HT1080 (cell line): ENCODE data around the gene IMPACT. TPM values are rescaled to one million over a fixed set of nuclear protein-coding genes. Genes with fewer than 3 reads are reported as not detected.
A peak's percentile ranks its signal among the peaks of the same experiment; 100 is the strongest.

Experiments used
- DNase-seq: peaks from one replicate; pipeline ENCODE4 v3.0.0-alpha.2; 2015; ENCODE audit warnings: low read depth
- small RNA-seq: library from RNA; depleted of rRNA; stranded (forward); fragments of <200 nt; gene quantifications from one replicate; pipeline ENCODE3, GENCODE V24; 2014
- total RNA-seq: library from RNA; depleted of rRNA; stranded (reverse); fragments of >200 nt; shearing (Covaris generic); gene quantifications from 2 replicates; pipeline ENCODE4 v1.2.3, GENCODE V29; 2014; rRNA removed

IMPACT gene
- total RNA-seq, 1 experiment from 2014 or later, result 25.1 TPM

GRCh38 chr18:24475926-24476589 lies 49.6 kb downstream of the IMPACT start:
- no peak for DNase-seq

DNA sequence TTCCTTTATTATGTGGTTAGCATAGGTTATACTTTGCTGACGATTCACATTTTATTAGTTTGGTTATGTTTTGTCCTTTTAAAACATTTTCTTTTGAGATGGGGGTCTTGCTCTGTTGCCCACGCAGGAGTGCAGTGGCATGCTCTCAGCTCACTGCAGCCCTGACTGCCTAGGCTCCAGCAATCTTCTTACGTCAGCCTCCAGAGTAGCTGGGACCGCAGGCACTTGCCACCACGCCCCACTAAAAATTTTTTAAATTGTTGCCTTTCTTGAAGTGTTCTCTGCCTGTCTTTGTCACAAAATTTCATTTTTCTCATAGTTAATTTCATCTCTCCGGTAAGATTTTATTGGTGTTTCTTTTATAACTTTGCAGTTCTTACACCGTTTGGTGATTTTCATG lies 52.9 kb downstream of the IMPACT start:
- no peak for DNase-seq

DNA sequence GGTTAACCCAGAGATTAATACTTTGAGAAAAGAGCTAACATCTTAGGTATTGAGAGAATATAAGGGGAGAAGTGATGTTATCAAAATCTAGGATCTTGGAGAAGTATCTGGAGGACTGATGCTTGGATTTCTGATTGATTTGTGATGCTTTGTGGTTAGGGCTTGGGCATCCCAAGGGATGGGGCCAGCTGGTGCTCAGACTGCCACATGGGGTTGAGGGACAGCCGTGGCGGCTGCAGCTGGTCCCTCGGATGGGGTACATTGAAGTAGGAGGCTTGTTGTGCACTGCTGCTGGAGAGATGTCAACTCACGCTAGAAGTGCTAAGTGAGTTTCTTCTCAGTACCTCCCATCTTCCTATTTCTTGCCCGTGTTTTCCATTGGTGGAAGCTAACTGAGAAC lies 56.4 kb downstream of the IMPACT start:
- DNase-seq, result no peak

- no peak for DNase-seq
Measured at GRCh38 chr18:24485681-24486080, 59.2 kb downstream of the IMPACT start.

GRCh38 chr18:24486684-24487083 lies 60.2 kb downstream of the IMPACT start:
- no peak for DNase-seq

GRCh38 chr18:24488824-24489493 lies 62.5 kb downstream of the IMPACT start:
- DNase-seq, result peak; percentile 55

DNA sequence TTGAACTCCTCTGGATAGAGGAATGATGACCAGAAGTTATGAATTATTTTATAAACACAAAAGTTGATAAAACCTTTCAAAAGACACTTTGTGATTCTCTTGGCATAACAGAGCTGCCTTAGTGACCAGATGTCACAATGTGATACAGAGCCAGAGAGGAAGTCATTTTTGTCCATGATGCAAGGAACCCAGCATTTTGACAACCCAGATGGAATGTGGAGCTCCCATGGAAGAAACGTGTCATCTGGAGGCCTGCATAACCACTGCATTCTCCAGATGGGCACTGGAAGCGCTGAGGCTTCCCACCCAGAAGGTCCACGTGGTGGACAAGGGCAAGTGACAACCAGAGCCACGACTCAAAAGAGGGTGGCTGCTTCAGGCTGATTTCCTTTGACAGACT lies 64.1 kb downstream of the IMPACT start:
- no peak for DNase-seq

GRCh38 chr18:24491927-24492834 lies 65.7 kb downstream of the IMPACT start:
- DNase-seq, result no peak

DNA sequence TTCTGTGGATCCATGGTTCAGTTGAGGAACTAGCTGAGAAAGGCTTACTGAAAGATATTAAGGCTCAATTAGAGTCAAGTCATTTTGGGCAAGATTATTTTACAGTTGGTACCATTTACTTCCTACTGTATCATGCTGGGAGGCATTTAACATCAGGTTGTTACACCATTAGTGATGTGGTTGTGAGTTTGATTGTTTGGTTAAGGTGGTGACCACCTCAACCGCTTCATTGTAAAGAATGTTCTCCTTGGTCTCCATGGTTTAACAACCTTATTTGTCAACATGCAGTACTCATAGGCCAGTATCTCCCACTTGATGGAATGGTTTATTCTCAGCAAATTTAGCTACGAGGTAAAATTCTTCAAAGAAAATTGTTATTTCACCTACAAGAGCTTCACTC lies 68.1 kb downstream of the IMPACT start:
- DNase-seq, result no peak

GRCh38 chr18:24497031-24497754 lies 70.7 kb downstream of the IMPACT start:
- DNase-seq, result no peak

DNA sequence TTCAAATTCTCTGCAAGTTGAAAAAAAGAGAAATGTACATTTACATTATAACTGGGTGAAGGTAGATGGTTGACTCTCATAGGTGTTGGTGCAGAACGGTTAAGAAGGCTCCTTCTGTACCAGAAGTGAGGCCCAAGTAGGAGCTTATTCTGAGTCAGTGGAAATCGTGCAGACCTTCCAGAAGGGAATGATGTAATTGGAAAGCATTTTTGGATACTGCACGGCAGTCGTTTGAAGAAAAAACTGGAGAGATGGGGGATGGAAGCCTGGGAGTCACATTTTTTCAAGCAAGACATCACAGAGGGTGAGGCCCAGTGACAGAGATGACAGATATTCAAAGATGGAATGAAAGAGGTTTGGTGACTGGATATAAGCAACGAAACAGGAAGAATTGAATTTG lies 73.3 kb downstream of the IMPACT start:
- DNase-seq, result no peak

- no peak for DNase-seq
Measured at GRCh38 chr18:24500217-24500616, 73.7 kb downstream of the IMPACT start.

- no peak for DNase-seq
Measured at GRCh38 chr18:24500766-24501165, 74.3 kb downstream of the IMPACT start.

DNA sequence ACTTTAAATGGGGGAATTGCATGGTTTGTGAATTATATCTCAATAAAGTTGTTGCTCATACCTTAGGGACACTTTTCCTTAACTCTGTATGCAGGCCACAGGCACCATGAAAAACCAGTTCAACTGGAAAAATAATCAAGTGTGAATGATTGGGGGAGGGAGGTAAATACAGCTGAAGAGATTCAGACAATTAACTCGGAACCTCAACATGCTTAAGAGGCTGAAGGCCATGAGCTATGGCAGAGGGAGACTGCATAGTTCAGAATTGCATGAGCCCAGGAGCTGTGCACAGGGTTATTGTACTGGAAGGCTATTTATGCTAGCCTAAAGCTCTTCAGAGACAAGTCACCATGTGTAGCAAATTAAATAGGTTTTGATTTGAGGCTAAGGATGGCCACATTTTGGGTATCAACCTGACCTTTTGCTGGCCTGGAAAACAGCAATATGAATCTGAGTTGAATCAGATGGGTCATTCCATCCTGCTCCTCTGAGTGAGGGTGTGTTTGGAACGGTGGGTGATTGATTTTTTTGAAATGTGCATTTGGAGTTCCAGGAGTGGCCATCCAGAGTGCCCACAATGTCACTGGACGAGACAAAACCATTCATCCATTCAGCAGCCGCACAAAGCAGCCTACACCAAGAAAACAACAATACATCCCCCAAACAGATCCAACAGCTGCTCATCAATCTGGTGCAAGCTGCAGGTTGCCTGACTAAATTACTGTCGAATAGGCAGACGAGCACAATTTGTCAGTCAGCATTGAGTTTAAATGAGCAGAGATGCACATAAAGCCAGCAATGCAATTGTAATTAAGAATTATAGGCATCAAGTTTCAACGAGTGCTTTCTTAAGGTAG lies 76.4 kb downstream of the IMPACT start:
- DNase-seq, result no peak

Small RNA genes within 50 kb of the gene (small RNA-seq; reads per million reads assigned to genes)
- gene RF00019, result not detected

Other genes starting within 250 kb of the IMPACT start
- gene OSBPL1A, start 28.8 kb upstream of the IMPACT start, total RNA-seq, result 16.6 and 17.3 TPM in 2 replicates
- not detected in 2 replicates for gene HRH4, start 34.0 kb downstream of the IMPACT start, total RNA-seq